Measurements from ENCODE around the gene SLC48A1.

Gene SLC48A1

DNA sequence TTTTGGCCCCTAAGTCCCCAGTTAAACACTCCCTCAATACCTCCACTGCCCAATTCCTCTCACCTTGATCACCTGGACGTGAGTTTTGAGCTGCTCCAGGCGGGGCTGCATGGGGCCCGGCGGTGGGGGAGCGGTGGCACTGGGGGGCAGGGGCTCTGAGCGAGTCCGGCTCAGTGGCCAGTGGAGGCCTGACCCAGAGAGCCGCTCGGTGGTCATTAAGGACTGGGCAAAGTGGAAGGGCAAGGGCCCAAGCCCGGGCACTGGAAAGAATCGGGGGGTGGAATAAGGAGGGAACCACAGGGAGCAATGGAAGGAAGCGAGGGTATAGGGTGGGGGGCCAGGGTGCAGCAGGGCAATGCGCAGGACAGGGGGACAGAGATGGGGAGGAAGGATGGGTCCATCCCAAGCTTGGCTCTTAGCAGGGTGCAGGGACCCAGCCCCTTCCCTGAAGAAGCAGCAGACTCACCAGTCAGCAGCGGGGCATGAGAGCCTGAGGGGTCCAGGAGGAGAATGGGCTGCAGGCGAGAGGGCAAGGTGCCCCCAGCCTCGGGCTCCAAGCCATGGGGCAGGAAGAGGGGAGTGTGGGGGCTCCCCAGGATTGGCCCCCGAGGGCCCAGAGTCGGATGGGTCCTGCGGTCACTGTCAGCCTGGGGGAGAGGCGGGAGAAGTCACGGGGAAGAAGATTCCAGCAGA, 22.2 kb downstream of the SLC48A1 start:
- H3K27me3 ChIP-seq (ENCODE audit: control insufficient read depth in 1 of 2, insufficient read depth in 2 of 2, low read length in 2 of 2) = no peaks in the 10 kb centered on the region
- no peaks in the 10 kb centered on the region for H3K9me3 ChIP-seq (ENCODE audit: control insufficient read depth in 2 of 2, low read length in 2 of 2)
- H3K4me3 ChIP-seq (ENCODE audit: low read length in 2 of 2) = no peak overlapping the region
- peaks cover 22% of the 10 kb centered on the region for H3K4me1 ChIP-seq (ENCODE audit: control insufficient read depth, insufficient read depth, low read length)
- H3K27ac ChIP-seq (ENCODE audit: low read length) = no peak overlapping the region
- H3K36me3 ChIP-seq (ENCODE audit: control insufficient read depth in 2 of 2, insufficient read depth in 2 of 2, low read length in 2 of 2) = peaks cover 43 to 47% of the 10 kb centered on the region in 2 donors
- no peak overlapping the region for H3K9ac ChIP-seq (ENCODE audit: low read length in 2 of 2)

GRCh38 chr12:47795814-47796411, 22.9 kb downstream of the SLC48A1 start:
- peaks cover 37 to 42% of the 10 kb centered on the region in 2 donors for H3K36me3 ChIP-seq (ENCODE audit: control insufficient read depth in 2 of 2, insufficient read depth in 2 of 2, low read length in 2 of 2)
- H3K4me1 ChIP-seq (ENCODE audit: control insufficient read depth, insufficient read depth, low read length) = peaks cover 29% of the 10 kb centered on the region
- H3K27me3 ChIP-seq (ENCODE audit: control insufficient read depth in 1 of 2, insufficient read depth in 2 of 2, low read length in 2 of 2) = no peaks in the 10 kb centered on the region
- no peak overlapping the region for H3K4me3 ChIP-seq (ENCODE audit: low read length in 2 of 2)
- H3K9ac ChIP-seq (ENCODE audit: low read length in 2 of 2) = no peak overlapping the region
- H3K9me3 ChIP-seq (ENCODE audit: control insufficient read depth in 2 of 2, low read length in 2 of 2) = no peaks in the 10 kb centered on the region
- no peak overlapping the region for H3K27ac ChIP-seq (ENCODE audit: low read length)

DNA sequence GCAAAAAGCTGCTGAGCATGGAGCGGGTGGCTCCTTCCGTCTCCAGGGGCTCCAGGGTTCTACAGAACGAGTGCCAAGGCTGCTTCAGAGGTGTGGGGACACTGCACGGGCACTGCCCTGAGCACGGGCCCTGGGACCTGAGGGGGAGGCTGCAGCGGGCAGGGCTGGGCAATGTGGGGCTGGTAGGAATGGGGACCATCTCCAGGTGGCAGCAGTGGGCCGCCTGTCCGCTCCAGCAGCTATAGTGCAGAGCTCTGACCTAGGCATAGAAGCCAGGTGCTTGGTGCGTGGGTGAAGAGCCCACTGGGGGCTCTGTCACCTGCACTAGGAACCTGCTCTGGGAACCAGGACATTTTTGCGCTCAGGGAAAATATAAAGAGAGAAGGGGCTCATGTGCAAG, 24.4 kb downstream of the SLC48A1 start:
- H3K27me3 ChIP-seq (ENCODE audit: control insufficient read depth in 1 of 2, insufficient read depth in 2 of 2, low read length in 2 of 2) = no peaks in the 10 kb centered on the region
- peaks cover 29 to 34% of the 10 kb centered on the region in 2 donors for H3K36me3 ChIP-seq (ENCODE audit: control insufficient read depth in 2 of 2, insufficient read depth in 2 of 2, low read length in 2 of 2)
- H3K4me3 ChIP-seq (ENCODE audit: low read length in 2 of 2) = no peak overlapping the region
- H3K9ac ChIP-seq (ENCODE audit: low read length in 2 of 2) = no peak overlapping the region
- H3K4me1 ChIP-seq (ENCODE audit: control insufficient read depth, insufficient read depth, low read length) = peaks cover 44% of the 10 kb centered on the region
- H3K27ac ChIP-seq (ENCODE audit: low read length) = no peak overlapping the region
- no peaks in the 10 kb centered on the region for H3K9me3 ChIP-seq (ENCODE audit: control insufficient read depth in 2 of 2, low read length in 2 of 2)

- peaks cover 52% of the 10 kb centered on the region for H3K4me1 ChIP-seq (ENCODE audit: control insufficient read depth, insufficient read depth, low read length)
- H3K27ac ChIP-seq (ENCODE audit: low read length) = peak overlapping the region; percentile 53
- no peaks in the 10 kb centered on the region for H3K9me3 ChIP-seq (ENCODE audit: control insufficient read depth in 2 of 2, low read length in 2 of 2)
- H3K4me3 ChIP-seq (ENCODE audit: low read length in 2 of 2) = no peak overlapping the region
- no peak overlapping the region for H3K9ac ChIP-seq (ENCODE audit: low read length in 2 of 2)
- H3K27me3 ChIP-seq (ENCODE audit: control insufficient read depth in 1 of 2, insufficient read depth in 2 of 2, low read length in 2 of 2) = no peaks in the 10 kb centered on the region
- peaks cover 25 to 27% of the 10 kb centered on the region in 2 donors for H3K36me3 ChIP-seq (ENCODE audit: control insufficient read depth in 2 of 2, insufficient read depth in 2 of 2, low read length in 2 of 2)
Measured at GRCh38 chr12:47798382-47798948, 25.4 kb downstream of the SLC48A1 start.

GRCh38 chr12:47799357-47799955, 26.4 kb downstream of the SLC48A1 start:
- no peaks in the 10 kb centered on the region for H3K9me3 ChIP-seq (ENCODE audit: control insufficient read depth in 2 of 2, low read length in 2 of 2)
- no peak overlapping the region for H3K9ac ChIP-seq (ENCODE audit: low read length in 2 of 2)
- H3K27me3 ChIP-seq (ENCODE audit: control insufficient read depth in 1 of 2, insufficient read depth in 2 of 2, low read length in 2 of 2) = no peaks in the 10 kb centered on the region
- H3K4me3 ChIP-seq (ENCODE audit: low read length in 2 of 2) = peak overlapping the region in 1 of 2 donors; percentile 22
- H3K4me1 ChIP-seq (ENCODE audit: control insufficient read depth, insufficient read depth, low read length) = peaks cover 62% of the 10 kb centered on the region
- H3K36me3 ChIP-seq (ENCODE audit: control insufficient read depth in 2 of 2, insufficient read depth in 2 of 2, low read length in 2 of 2) = peaks cover 17 to 20% of the 10 kb centered on the region in 2 donors
- peak overlapping the region; percentile 53 for H3K27ac ChIP-seq (ENCODE audit: low read length)

- Histone ChIP-seq H3K36me3 (ENCODE audit: control insufficient read depth in 2 of 2, insufficient read depth in 2 of 2, low read length in 2 of 2) (peaks cover 9 to 14% of the 10 kb centered on the region in 2 donors), H3K27me3 (ENCODE audit: control insufficient read depth in 1 of 2, insufficient read depth in 2 of 2, low read length in 2 of 2) (no peaks in the 10 kb centered on the region), H3K27ac (ENCODE audit: low read length) (peak overlapping the region; percentile 53), H3K9ac (ENCODE audit: low read length in 2 of 2) (no peak overlapping the region), H3K4me3 (ENCODE audit: low read length in 2 of 2) (no peak overlapping the region), H3K9me3 (ENCODE audit: control insufficient read depth in 2 of 2, low read length in 2 of 2) (no peaks in the 10 kb centered on the region), H3K4me1 (ENCODE audit: control insufficient read depth, insufficient read depth, low read length) (peaks cover 73% of the 10 kb centered on the region)
Measured at GRCh38 chr12:47800582-47800981, 27.5 kb downstream of the SLC48A1 start.

- H3K4me3 ChIP-seq (ENCODE audit: low read length in 2 of 2) = peak overlapping the region in 1 of 2 donors; percentile 35
- H3K27me3 ChIP-seq (ENCODE audit: control insufficient read depth in 1 of 2, insufficient read depth in 2 of 2, low read length in 2 of 2) = no peaks in the 10 kb centered on the region
- peak overlapping the region; percentile 24 for H3K27ac ChIP-seq (ENCODE audit: low read length)
- peaks cover 80% of the 10 kb centered on the region for H3K4me1 ChIP-seq (ENCODE audit: control insufficient read depth, insufficient read depth, low read length)
- peak overlapping the region; percentile 13 to 51 for H3K9ac ChIP-seq (ENCODE audit: low read length in 2 of 2)
- H3K9me3 ChIP-seq (ENCODE audit: control insufficient read depth in 2 of 2, low read length in 2 of 2) = no peaks in the 10 kb centered on the region
- H3K36me3 ChIP-seq (ENCODE audit: control insufficient read depth in 2 of 2, insufficient read depth in 2 of 2, low read length in 2 of 2) = peaks cover 4 to 13% of the 10 kb centered on the region in 2 donors
Measured at GRCh38 chr12:47801170-47801903, 28.3 kb downstream of the SLC48A1 start.

- H3K27ac ChIP-seq (ENCODE audit: low read length) = peak overlapping the region; percentile 24
- H3K36me3 ChIP-seq (ENCODE audit: control insufficient read depth in 2 of 2, insufficient read depth in 2 of 2, low read length in 2 of 2) = peaks cover under 1 to 9% of the 10 kb centered on the region in 2 donors
- H3K9ac ChIP-seq (ENCODE audit: low read length in 2 of 2) = no peak overlapping the region
- H3K27me3 ChIP-seq (ENCODE audit: control insufficient read depth in 1 of 2, insufficient read depth in 2 of 2, low read length in 2 of 2) = no peaks in the 10 kb centered on the region
- H3K9me3 ChIP-seq (ENCODE audit: control insufficient read depth in 2 of 2, low read length in 2 of 2) = no peaks in the 10 kb centered on the region
- H3K4me3 ChIP-seq (ENCODE audit: low read length in 2 of 2) = peak overlapping the region in 1 of 2 donors; percentile 35
- H3K4me1 ChIP-seq (ENCODE audit: control insufficient read depth, insufficient read depth, low read length) = peaks cover 84% of the 10 kb centered on the region
Measured at GRCh38 chr12:47801904-47802246, 28.8 kb downstream of the SLC48A1 start.

DNA sequence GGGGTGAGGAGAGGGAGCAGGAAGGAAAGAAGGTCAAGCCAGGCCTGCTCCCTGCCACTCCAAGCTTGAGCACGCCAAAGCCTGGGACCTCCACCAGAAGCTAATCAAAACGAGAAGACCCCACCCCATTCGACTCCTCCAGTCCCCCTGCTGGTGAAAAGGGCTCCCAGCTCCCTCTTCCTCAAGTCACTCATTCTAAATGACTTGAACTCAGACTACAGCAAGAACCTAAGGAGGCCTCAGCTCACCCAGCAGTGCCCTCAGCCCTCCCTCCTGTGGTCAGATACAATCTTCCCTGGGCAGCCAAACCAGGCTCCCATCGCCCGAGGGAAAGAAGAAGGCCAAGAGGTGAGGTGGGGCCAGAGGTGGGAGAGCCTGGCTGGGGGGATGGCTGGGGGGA, 29.3 kb downstream of the SLC48A1 start:
- H3K27ac ChIP-seq (ENCODE audit: low read length) = peak overlapping the region; percentile 24
- peak overlapping the region; percentile 5 to 23 for H3K9ac ChIP-seq (ENCODE audit: low read length in 2 of 2)
- peaks cover 0 to 9% of the 10 kb centered on the region in 2 donors for H3K36me3 ChIP-seq (ENCODE audit: control insufficient read depth in 2 of 2, insufficient read depth in 2 of 2, low read length in 2 of 2)
- peak overlapping the region in 1 of 2 donors; percentile 29 for H3K4me3 ChIP-seq (ENCODE audit: low read length in 2 of 2)
- no peaks in the 10 kb centered on the region for H3K9me3 ChIP-seq (ENCODE audit: control insufficient read depth in 2 of 2, low read length in 2 of 2)
- H3K27me3 ChIP-seq (ENCODE audit: control insufficient read depth in 1 of 2, insufficient read depth in 2 of 2, low read length in 2 of 2) = no peaks in the 10 kb centered on the region
- H3K4me1 ChIP-seq (ENCODE audit: control insufficient read depth, insufficient read depth, low read length) = peaks cover 88% of the 10 kb centered on the region

DNA sequence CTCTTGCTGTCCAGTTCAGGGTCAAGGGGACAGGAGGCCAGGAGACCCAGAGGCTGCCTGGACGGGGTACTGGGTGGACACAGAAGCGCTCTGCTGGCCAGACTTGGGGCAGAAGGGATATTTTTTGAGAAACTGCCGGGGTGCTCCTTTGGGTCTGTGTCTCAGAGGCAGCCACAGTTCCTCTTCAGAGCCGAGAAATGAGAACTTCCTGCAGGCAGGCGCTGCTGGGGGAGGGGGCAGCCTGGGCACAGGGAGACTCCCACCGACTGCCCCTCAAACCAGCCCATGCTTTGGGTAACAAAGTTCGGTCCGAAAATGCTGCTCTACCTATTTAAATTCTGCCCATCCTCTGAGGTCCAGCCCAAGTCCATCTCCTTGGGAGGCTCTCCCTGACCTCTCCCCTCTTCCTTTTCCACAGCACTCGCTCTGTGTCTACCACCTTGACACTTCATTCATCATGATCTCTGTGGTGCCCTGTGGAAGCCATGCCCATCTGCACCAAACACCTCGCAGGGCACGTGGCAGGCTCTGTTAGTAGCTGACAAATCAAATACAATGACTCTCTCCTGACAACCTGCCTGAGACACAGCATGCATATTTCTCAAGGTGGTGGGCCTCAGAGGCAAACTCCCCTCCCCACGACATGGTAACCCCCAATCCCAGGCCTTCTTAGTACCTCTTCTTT, 30.3 kb downstream of the SLC48A1 start:
- H3K27ac ChIP-seq (ENCODE audit: low read length) = peak overlapping the region; percentile 37
- peaks cover 0 to 9% of the 10 kb centered on the region in 2 donors for H3K36me3 ChIP-seq (ENCODE audit: control insufficient read depth in 2 of 2, insufficient read depth in 2 of 2, low read length in 2 of 2)
- peak overlapping the region in 1 of 2 donors; percentile 15 for H3K4me3 ChIP-seq (ENCODE audit: low read length in 2 of 2)
- no peaks in the 10 kb centered on the region for H3K27me3 ChIP-seq (ENCODE audit: control insufficient read depth in 1 of 2, insufficient read depth in 2 of 2, low read length in 2 of 2)
- H3K9me3 ChIP-seq (ENCODE audit: control insufficient read depth in 2 of 2, low read length in 2 of 2) = no peaks in the 10 kb centered on the region
- H3K9ac ChIP-seq (ENCODE audit: low read length in 2 of 2) = peak overlapping the region in 1 of 2 donors; percentile 13
- H3K4me1 ChIP-seq (ENCODE audit: control insufficient read depth, insufficient read depth, low read length) = peaks cover 97% of the 10 kb centered on the region
